Measurements from ENCODE around the gene KRT15. TPM values are rescaled to one million over a fixed set of nuclear protein-coding genes. Genes with fewer than 3 reads are reported as not detected.

The KRT15 gene
- total RNA-seq, 2 donors from 2014 or later: not detected

DNA sequence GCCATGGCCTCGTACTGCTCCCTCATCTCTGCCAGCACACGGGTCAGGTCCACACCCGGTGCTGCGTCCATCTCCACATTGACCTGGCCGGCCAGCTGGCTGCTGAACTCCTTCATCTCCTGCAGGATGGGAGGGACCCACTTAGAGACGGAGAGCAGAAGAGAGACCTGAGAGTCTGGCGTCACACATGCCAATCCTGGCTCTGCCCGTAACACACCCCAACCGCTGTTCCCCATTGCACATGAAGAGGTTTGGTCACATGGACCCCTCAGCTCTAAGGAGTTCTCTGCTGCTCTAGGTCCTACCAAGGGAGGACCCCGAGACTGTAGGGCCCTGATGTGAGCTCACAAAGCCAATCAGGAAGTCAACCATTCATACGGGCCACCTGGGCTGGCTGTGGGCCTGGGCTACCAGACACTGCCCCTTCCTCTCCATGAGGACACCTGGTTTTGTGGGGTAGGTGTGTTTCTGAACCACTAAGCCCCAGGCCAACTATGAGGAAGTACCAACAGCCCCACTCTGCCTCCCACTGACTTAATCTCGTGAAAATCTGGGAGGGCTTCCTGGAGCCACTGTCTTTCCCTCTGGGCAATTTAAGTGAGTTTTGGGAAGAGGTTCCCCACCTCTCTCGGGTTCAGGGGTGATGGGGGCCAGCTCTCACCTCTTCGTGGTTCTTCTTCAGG lies 2.4 kb downstream of the KRT15 start:
- Mint-ChIP-seq H3K9me3 (no peaks in the 10 kb centered on the region), H3K27ac (no peak overlapping the region), H3K4me1 (ENCODE audit: low read depth) (no peaks in the 10 kb centered on the region), H3K36me3 (ENCODE audit: insufficient read depth in 2 of 2) (no peaks in the 10 kb centered on the region), H3K27me3 (ENCODE audit: low read depth) (peaks cover 7% of the 10 kb centered on the region), H3K4me3 (no peak overlapping the region)
- ATAC-seq (replicated peaks in 1 of 2): no peak
- no peak for DNase-seq

DNA sequence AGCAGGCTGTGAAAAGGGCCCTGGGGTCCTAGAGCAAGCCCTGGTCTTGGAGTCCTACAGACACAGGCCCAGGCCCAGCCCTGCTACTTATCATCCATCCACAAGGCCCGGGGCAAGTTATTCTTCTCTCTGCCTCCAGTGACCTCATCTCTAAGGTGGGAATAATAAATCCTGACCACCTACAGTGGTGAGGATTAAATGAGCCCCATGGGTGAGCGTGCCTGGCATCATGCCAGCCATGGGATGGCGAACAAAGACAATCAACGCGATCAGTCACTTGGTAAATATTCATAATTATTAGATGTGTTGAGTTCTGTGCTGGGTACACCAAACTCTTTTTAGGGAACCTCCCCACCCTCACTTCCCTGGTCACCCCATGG lies 5.5 kb downstream of the KRT15 start:
- Mint-ChIP-seq H3K4me3 (no peak overlapping the region), H3K27me3 (ENCODE audit: low read depth) (peaks cover 7% of the 10 kb centered on the region), H3K4me1 (ENCODE audit: low read depth) (no peaks in the 10 kb centered on the region), H3K9me3 (no peaks in the 10 kb centered on the region), H3K36me3 (ENCODE audit: insufficient read depth in 2 of 2) (no peaks in the 10 kb centered on the region), H3K27ac (no peak overlapping the region)
- DNase-seq: no peak
- ATAC-seq (replicated peaks in 1 of 2): no peak

GRCh38 chr17:41512546-41513167 lies 6.0 kb downstream of the KRT15 start:
- Mint-ChIP-seq H3K4me3 (no peak overlapping the region), H3K27me3 (ENCODE audit: low read depth) (peaks cover 7% of the 10 kb centered on the region)

GRCh38 chr17:41511716-41512115 lies 7.0 kb downstream of the KRT15 start:
- Mint-ChIP-seq H3K36me3 (ENCODE audit: insufficient read depth in 2 of 2) (no peaks in the 10 kb centered on the region), H3K27ac (no peak overlapping the region), H3K27me3 (ENCODE audit: low read depth) (peaks cover 7% of the 10 kb centered on the region), H3K9me3 (no peaks in the 10 kb centered on the region), H3K4me3 (no peak overlapping the region), H3K4me1 (ENCODE audit: low read depth) (no peaks in the 10 kb centered on the region)
- no peak for DNase-seq
- ATAC-seq (replicated peaks in 1 of 2): no peak

More at GRCh38 chr17:41512546-41513167, 6.0 kb downstream of the KRT15 start:
- no peaks in the 10 kb centered on the region for H3K36me3 Mint-ChIP-seq (ENCODE audit: insufficient read depth in 2 of 2)
- H3K27ac Mint-ChIP-seq: no peak overlapping the region
- no peaks in the 10 kb centered on the region for H3K4me1 Mint-ChIP-seq (ENCODE audit: low read depth)
- DNase-seq (no peak), ATAC-seq (replicated peaks in 1 of 2) (no peak)
- H3K9me3 Mint-ChIP-seq: no peaks in the 10 kb centered on the region

- ATAC-seq (replicated peaks in 1 of 2): no peak
- H3K9me3 Mint-ChIP-seq: no peaks in the 10 kb centered on the region
- H3K36me3 Mint-ChIP-seq (ENCODE audit: insufficient read depth in 2 of 2): no peaks in the 10 kb centered on the region
- H3K4me3 Mint-ChIP-seq: no peak overlapping the region
- no peak overlapping the region for H3K27ac Mint-ChIP-seq
- H3K27me3 Mint-ChIP-seq (ENCODE audit: low read depth): peaks cover 7% of the 10 kb centered on the region
- H3K4me1 Mint-ChIP-seq (ENCODE audit: low read depth): no peaks in the 10 kb centered on the region
- no peak for DNase-seq
Observed at GRCh38 chr17:41511116-41511515, 7.6 kb downstream of the KRT15 start.

GRCh38 chr17:41510251-41511065 lies 8.2 kb downstream of the KRT15 start:
- no peak overlapping the region for H3K4me3 Mint-ChIP-seq
- H3K4me1 Mint-ChIP-seq (ENCODE audit: low read depth): no peaks in the 10 kb centered on the region
- ATAC-seq (replicated peaks in 1 of 2): no peak
- no peaks in the 10 kb centered on the region for H3K9me3 Mint-ChIP-seq
- H3K36me3 Mint-ChIP-seq (ENCODE audit: insufficient read depth in 2 of 2): no peaks in the 10 kb centered on the region
- DNase-seq: no peak
- peaks cover 7% of the 10 kb centered on the region for H3K27me3 Mint-ChIP-seq (ENCODE audit: low read depth)
- no peak overlapping the region for H3K27ac Mint-ChIP-seq

- ATAC-seq (replicated peaks in 1 of 2): no peak
- H3K36me3 Mint-ChIP-seq (ENCODE audit: insufficient read depth in 2 of 2): no peaks in the 10 kb centered on the region
- DNase-seq: no peak
- peaks cover under 1% of the 10 kb centered on the region for H3K27me3 Mint-ChIP-seq (ENCODE audit: low read depth)
- no peak overlapping the region for H3K4me3 Mint-ChIP-seq
- no peaks in the 10 kb centered on the region for H3K4me1 Mint-ChIP-seq (ENCODE audit: low read depth)
- no peak overlapping the region for H3K27ac Mint-ChIP-seq
- no peaks in the 10 kb centered on the region for H3K9me3 Mint-ChIP-seq
Observed at GRCh38 chr17:41507315-41507880, 11.3 kb downstream of the KRT15 start.

- ATAC-seq (replicated peaks in 1 of 2): no peak
- H3K9me3 Mint-ChIP-seq: no peaks in the 10 kb centered on the region
- no peaks in the 10 kb centered on the region for H3K4me1 Mint-ChIP-seq (ENCODE audit: low read depth)
- no peak overlapping the region for H3K4me3 Mint-ChIP-seq
- H3K36me3 Mint-ChIP-seq (ENCODE audit: insufficient read depth in 2 of 2): no peaks in the 10 kb centered on the region
- no peak for DNase-seq
- H3K27ac Mint-ChIP-seq: no peak overlapping the region
- no peaks in the 10 kb centered on the region for H3K27me3 Mint-ChIP-seq (ENCODE audit: low read depth)
Observed at GRCh38 chr17:41505809-41506767, 12.6 kb downstream of the KRT15 start.

DNA sequence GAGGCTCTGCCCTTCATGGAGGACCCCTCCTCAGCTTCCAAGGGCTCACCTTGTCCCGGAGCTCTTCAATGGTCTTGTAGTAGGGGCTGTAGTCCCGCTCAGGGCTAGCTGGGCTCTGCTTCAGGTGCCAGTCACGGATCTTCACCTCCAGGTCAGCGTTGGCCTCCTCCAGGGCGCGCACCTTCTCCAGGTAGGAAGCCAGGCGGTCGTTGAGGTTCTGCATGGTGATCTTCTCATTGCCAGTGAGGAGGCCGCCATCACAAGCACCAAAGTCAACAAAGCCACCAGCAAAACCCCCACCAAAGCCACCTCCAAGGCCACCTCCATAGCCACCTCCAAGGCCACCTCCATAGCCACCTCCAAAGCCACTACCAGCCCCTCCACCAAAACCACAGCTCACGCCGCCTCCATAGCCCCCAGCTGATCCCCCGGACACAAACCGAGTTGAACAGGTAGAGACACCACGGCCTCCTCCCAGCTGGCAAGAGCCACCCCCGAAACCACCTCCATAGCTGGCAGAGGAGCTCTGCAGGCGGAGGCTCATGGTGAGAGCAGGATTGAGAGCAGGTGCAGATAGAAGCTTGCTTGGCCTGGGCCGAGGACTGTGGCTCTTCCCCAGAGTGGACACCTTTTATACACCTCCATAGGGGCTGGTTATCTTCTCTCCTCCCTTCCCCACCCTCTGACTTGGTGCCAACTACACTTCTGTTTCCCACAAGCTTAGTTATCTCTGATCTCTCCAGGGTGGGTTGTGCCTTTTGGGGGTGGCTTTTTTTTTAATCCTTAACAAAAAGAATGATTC lies 13.5 kb downstream of the KRT15 start, which contains the start of gene KRT13:
TSS of gene KRT13 (minus strand) at position 606 of the 802 bp plus-strand sequence. CDS start at position 544, 62 bp downstream.
- no peak for DNase-seq
- ATAC-seq (replicated peaks in 1 of 2): no peak
- Mint-ChIP-seq H3K4me3 (no peak within 1 kb of the TSS), H3K27me3 (ENCODE audit: low read depth) (no peaks in the 10 kb centered on the region), H3K27ac (no peak within 1 kb of the TSS), H3K9me3 (no peaks in the 10 kb centered on the region), H3K36me3 (ENCODE audit: insufficient read depth in 2 of 2) (no peaks in the 10 kb centered on the region), H3K4me1 (ENCODE audit: low read depth) (peaks cover under 1% of the 10 kb centered on the region)

GRCh38 chr17:41504246-41504977 lies 14.3 kb downstream of the KRT15 start:
- Mint-ChIP-seq H3K36me3 (ENCODE audit: insufficient read depth in 2 of 2) (no peaks in the 10 kb centered on the region), H3K27ac (no peak overlapping the region), H3K4me3 (no peak overlapping the region), H3K4me1 (ENCODE audit: low read depth) (peaks cover 8% of the 10 kb centered on the region), H3K27me3 (ENCODE audit: low read depth) (no peaks in the 10 kb centered on the region), H3K9me3 (no peaks in the 10 kb centered on the region)
- ATAC-seq (replicated peaks in 1 of 2): no peak
- no peak for DNase-seq

DNA sequence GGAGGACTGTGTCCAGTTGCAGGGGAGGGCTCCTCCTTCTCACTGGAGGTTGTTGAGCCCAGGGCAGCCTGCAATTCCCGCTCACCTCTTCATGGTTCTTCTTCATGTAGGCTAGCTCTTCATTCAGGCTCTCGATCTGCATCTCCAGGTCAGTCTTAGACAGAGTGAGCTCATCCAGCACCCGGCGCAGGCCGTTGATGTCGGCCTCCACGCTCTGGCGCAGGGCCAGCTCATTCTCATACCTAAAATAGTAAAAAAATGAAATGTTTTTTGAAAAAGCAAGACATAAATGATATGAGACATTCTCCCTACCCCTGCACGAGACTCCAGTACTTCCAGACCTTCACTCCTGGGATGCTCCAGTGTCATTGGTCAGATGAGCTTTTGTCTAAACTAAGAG lies 15.5 kb downstream of the KRT15 start:
- no peak overlapping the region for H3K4me3 Mint-ChIP-seq
- ATAC-seq (replicated peaks in 1 of 2) (no peak), DNase-seq (no peak)
- H3K27me3 Mint-ChIP-seq (ENCODE audit: low read depth): peaks cover 12% of the 10 kb centered on the region
- H3K4me1 Mint-ChIP-seq (ENCODE audit: low read depth): peaks cover 8% of the 10 kb centered on the region
- H3K36me3 Mint-ChIP-seq (ENCODE audit: insufficient read depth in 2 of 2): no peaks in the 10 kb centered on the region
- no peaks in the 10 kb centered on the region for H3K9me3 Mint-ChIP-seq
- H3K27ac Mint-ChIP-seq: no peak overlapping the region
